ENCODE measurements around the gene ARRDC3. TPM values are rescaled to one million over a fixed set of nuclear protein-coding genes. Genes with fewer than 3 reads are reported as not detected.
A peak's percentile ranks its signal among the peaks of the same experiment; 100 is the strongest.

The ARRDC3 gene, protein sequence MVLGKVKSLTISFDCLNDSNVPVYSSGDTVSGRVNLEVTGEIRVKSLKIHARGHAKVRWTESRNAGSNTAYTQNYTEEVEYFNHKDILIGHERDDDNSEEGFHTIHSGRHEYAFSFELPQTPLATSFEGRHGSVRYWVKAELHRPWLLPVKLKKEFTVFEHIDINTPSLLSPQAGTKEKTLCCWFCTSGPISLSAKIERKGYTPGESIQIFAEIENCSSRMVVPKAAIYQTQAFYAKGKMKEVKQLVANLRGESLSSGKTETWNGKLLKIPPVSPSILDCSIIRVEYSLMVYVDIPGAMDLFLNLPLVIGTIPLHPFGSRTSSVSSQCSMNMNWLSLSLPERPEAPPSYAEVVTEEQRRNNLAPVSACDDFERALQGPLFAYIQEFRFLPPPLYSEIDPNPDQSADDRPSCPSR
- 8.9 TPM for polyA plus RNA-seq (2012; ENCODE audit: insufficient read length, low read depth)

DNA sequence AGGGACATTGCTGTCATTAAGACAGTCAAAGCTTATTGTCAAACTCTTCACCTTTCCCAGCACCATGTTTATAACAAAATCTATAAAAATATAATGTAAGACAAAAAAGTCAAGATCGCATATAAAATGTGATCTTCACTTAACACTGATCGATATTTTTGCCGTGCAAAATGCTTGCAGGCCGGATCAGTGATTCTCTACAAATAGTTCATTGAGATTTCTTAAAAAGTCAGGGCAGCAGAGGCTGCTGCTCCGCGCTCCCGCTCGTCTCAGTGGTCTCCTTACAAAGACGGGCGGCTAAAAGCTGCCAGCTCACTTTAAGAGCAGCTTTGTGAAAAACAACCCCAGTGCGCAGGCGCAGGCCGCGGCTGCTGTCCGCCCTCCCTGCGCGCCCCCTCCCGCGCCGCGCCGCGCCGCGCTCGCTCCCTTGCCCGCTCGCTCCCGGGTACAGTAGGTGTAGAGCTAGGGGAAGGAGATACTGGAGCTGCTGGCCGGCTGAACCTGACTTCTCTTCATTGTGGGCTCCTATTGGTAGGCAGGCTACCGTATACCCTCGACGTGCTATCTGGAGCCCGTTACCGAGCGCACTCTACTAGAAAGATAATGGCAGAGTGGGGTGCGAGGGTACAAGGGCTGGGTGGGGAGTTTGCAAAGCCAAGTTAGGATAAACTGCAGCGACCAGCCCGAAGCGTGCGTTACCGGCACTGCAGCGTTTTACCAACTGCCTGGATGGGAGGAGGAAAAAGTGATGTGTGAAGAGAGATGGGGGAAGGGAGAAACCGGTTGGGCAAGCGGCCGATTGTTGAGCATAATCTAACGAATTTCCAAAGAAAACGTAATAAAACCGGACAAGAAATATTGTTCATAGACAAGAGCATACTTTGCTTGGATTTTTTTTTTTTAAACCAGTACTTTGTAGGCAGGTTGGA is at the start of gene ARRDC3:
Gene ARRDC3, minus strand, starts transcription at position 291 of the 929 bp plus-strand sequence. Its CDS starts 225 bp downstream, at position 66.
- TF ChIP-seq POLR2AphosphoS5 (IDR thresholded peaks at IDR 0.05; ENCODE audit: low read depth, low read length): peak; percentile 91
- peak; percentile 61 for TF ChIP-seq FOXP2 (optimal IDR thresholded peaks at IDR 0.05; ENCODE audit: borderline replicate concordance, extremely low read depth, extremely low read length, insufficient read depth)
- TF ChIP-seq, protein P1, sequence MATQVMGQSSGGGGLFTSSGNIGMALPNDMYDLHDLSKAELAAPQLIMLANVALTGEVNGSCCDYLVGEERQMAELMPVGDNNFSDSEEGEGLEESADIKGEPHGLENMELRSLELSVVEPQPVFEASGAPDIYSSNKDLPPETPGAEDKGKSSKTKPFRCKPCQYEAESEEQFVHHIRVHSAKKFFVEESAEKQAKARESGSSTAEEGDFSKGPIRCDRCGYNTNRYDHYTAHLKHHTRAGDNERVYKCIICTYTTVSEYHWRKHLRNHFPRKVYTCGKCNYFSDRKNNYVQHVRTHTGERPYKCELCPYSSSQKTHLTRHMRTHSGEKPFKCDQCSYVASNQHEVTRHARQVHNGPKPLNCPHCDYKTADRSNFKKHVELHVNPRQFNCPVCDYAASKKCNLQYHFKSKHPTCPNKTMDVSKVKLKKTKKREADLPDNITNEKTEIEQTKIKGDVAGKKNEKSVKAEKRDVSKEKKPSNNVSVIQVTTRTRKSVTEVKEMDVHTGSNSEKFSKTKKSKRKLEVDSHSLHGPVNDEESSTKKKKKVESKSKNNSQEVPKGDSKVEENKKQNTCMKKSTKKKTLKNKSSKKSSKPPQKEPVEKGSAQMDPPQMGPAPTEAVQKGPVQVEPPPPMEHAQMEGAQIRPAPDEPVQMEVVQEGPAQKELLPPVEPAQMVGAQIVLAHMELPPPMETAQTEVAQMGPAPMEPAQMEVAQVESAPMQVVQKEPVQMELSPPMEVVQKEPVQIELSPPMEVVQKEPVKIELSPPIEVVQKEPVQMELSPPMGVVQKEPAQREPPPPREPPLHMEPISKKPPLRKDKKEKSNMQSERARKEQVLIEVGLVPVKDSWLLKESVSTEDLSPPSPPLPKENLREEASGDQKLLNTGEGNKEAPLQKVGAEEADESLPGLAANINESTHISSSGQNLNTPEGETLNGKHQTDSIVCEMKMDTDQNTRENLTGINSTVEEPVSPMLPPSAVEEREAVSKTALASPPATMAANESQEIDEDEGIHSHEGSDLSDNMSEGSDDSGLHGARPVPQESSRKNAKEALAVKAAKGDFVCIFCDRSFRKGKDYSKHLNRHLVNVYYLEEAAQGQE (IDR thresholded peaks at IDR 0.05; ENCODE audit: insufficient read depth in 1 of 2, low read depth in 2 of 2, low read length in 2 of 2): 0 out of 4 replicates have a peak, but pooled peaks of 1 of the 2 experiments have one; percentile 38
- 0 out of 2 replicates have a peak, but pooled peaks have one; percentile 55 for TF ChIP-seq SIN3A (IDR thresholded peaks at IDR 0.05; ENCODE audit: borderline replicate concordance, insufficient read depth, low read length)
- peak; percentile 98 for TF ChIP-seq TAF1 (IDR thresholded peaks at IDR 0.05; ENCODE audit: borderline replicate concordance, insufficient read depth, low read length)

DNA sequence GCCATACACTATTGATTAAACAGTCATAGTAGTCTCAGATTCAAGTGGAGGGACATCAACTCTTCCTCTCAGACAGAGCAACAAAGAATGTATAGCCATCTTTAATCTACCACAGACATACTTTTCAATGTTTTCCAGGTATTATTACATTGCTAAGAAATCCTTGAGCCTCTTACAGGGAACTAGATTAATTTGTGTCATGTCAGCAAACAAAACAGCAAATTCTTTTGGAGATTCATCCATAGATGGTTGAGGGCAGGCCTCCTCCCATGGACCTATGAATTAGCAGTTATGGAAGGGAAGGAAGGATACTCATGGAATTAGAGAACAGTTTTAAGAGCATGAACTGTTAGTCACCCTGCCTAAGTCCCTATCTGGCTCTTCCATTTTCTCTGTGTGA is 47.8 kb upstream of the ARRDC3 start:
- no peak for TF ChIP-seq SIN3A (IDR thresholded peaks at IDR 0.05; ENCODE audit: borderline replicate concordance, insufficient read depth, low read length)
- TF ChIP-seq, protein P1 (IDR thresholded peaks at IDR 0.05; ENCODE audit: insufficient read depth in 1 of 2, low read depth in 2 of 2, low read length in 2 of 2): no peak
- no peak for TF ChIP-seq FOXP2 (optimal IDR thresholded peaks at IDR 0.05; ENCODE audit: borderline replicate concordance, extremely low read depth, extremely low read length, insufficient read depth)
- no peak for TF ChIP-seq TAF1 (IDR thresholded peaks at IDR 0.05; ENCODE audit: borderline replicate concordance, insufficient read depth, low read length)
- TF ChIP-seq POLR2AphosphoS5 (IDR thresholded peaks at IDR 0.05; ENCODE audit: low read depth, low read length): no peak

- TF ChIP-seq SIN3A (IDR thresholded peaks at IDR 0.05; ENCODE audit: borderline replicate concordance, insufficient read depth, low read length): no peak
- no peak for TF ChIP-seq FOXP2 (optimal IDR thresholded peaks at IDR 0.05; ENCODE audit: borderline replicate concordance, extremely low read depth, extremely low read length, insufficient read depth)
- no peak for TF ChIP-seq TAF1 (IDR thresholded peaks at IDR 0.05; ENCODE audit: borderline replicate concordance, insufficient read depth, low read length)
- TF ChIP-seq POLR2AphosphoS5 (IDR thresholded peaks at IDR 0.05; ENCODE audit: low read depth, low read length): no peak
- TF ChIP-seq, protein P1 (IDR thresholded peaks at IDR 0.05; ENCODE audit: insufficient read depth in 1 of 2, low read depth in 2 of 2, low read length in 2 of 2): no peak
These were observed 41.7 kb upstream of the ARRDC3 start for GRCh38 chr5:91424638-91425436.

DNA sequence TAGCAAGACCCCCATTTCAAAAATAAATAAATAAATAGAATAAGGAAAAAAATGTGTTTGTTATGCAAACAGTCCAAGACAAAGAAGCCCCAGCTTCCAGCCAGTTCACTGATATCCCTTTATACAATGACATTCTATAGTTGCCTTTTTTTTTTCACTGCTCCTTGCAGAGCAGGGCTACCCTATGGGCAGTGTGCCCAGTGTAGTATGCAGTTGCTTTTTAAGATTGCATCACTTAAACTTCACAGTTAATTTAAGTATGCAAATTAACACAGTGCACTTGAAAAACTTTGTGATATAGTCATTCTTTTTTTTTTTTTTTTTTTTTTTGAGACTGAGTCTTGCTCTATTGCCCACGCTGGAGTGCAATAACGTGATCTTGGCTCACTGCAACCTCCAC is 40.8 kb upstream of the ARRDC3 start:
- TF ChIP-seq TAF1 (IDR thresholded peaks at IDR 0.05; ENCODE audit: borderline replicate concordance, insufficient read depth, low read length) (no peak), FOXP2 (optimal IDR thresholded peaks at IDR 0.05; ENCODE audit: borderline replicate concordance, extremely low read depth, extremely low read length, insufficient read depth) (no peak)
